HG02678 (cell line): ENCODE results near the gene MAP2K4.

Source experiments
- ATAC-seq: cut with Tn5 transposase; IDR thresholded peaks from one replicate; pipeline ENCODE4 v1.9.1; 2021; ENCODE audit warnings: mild to moderate bottlenecking, moderate library complexity; ENCODE audit not compliant: unreplicated experiment

The MAP2K4 gene

DNA sequence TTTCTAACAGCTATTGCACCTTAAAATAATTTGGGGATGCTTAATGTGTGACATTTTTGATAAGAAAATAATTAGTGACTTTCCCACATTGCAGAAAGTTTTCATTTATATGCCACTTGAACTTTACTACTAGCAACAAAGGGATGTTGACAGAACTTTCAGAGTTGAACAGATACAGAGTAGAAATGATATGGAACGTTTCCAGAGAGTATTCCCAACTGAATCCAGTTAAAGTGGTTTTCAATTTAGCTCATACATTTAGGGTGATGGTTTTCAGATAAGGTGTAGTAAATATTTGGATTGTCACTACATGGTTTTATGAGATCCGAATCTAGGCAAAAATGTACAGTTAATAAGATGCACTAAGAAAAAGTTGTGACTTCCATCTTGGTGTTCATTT, 17.3 kb downstream of the MAP2K4 start:
- ATAC-seq, result no peak

DNA sequence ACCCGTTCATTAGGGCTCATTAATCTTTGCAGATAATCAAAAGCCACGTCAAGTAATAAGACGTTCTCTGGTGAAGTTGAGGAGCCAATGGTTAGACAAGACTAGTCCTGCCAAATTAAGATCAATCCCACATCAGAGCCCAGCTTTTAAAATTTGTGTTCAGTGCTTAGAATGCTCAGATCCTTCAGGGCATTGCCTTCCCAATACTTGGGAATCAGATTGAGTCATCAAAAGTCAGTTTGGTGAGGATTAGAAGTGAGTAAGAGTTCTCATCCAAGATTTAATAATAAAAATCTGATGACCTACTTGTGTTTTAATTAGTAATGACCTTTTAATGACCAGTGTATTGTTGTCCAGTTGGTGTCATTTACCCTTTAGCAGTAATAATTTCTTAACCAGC, 19.8 kb downstream of the MAP2K4 start:
- no peak for ATAC-seq

DNA sequence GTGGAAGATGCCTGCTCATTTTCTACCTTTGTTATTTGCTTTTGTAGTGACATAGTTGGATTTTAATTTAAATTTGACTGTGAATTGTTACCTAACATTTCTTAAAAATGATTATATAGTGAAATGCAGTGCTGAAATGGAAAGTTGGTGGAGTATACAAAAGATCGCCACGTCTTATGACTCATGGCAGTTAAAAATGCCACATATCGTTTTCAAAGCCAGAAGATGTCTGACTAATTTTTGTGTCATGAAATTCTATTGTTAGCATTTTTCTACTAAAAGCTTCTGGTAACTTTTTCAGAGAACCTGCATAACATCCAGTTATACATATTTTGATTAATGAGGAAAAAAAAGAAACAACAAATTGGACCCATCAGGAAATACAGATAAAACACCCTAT, 20.6 kb downstream of the MAP2K4 start:
- no peak for ATAC-seq

DNA sequence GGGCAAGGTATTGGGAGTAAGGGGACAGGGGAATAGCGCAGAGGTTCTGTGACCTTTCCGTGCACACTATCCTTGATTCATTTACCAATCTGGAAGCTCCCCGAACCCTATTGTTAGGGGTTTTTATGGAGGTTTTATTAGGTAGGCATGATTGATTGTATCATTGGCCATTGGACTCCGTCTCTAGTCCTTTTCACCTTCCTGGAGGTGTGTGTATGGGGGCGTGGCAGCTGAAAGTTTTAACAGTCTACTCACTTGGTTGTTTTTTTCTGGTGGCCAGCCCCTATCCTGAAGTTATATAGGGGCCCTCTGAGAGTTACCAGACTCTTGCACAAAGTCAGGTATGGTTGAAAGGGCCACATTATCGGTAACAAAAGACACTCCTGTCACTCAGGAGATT, 23.0 kb downstream of the MAP2K4 start:
- no peak for ATAC-seq

DNA sequence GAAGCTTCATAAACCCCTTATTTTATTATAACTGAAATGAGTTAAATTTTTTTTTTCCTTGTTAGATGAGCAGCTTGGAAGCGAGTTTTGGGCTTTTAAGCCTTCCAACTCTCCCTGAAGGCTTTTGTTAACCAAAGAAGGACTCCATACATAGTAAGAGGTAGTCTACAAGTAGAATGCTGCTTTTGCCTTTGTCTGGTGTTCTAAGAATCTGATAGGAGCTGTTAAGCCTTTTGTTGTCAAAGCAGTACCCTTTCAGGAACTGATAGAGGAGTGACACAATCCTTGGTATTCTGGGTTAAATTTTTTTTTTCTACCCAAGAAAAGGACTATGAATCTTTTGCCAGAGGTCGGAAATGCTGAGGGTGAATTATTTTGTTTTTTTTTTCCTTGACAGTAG, 26.1 kb downstream of the MAP2K4 start:
- ATAC-seq, result no peak

DNA sequence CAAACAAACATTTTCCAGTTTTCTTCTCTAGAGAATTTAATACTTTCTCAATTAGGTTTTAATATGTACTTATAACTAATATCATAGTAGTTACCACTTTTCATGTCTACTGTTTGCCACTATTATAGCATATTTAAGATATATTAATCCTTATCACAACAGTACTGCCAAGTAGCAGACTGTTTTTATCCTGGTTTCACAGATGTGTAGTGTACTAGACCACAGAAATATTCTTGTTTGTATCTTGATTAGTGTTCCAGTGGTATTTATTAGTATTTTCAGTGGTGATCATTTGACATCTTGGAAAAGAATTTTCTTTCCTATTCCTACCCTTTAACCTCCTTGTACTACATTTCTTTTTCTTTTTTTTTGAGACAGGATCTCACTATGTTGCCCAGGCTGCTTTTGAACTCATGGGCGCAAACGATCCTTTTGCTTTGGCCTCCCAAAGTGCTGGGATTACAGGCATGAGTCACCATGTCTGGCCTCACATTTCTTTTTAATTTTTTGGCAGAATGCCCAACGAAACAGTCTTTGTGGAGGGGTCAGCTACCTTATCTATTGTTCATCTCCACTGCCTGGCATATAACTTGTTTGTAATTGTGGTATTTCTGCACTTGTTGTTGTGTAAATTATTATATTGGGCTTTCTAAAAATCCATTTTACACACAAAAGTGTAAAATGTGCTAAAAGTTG, 27.2 kb downstream of the MAP2K4 start:
- no peak for ATAC-seq

DNA sequence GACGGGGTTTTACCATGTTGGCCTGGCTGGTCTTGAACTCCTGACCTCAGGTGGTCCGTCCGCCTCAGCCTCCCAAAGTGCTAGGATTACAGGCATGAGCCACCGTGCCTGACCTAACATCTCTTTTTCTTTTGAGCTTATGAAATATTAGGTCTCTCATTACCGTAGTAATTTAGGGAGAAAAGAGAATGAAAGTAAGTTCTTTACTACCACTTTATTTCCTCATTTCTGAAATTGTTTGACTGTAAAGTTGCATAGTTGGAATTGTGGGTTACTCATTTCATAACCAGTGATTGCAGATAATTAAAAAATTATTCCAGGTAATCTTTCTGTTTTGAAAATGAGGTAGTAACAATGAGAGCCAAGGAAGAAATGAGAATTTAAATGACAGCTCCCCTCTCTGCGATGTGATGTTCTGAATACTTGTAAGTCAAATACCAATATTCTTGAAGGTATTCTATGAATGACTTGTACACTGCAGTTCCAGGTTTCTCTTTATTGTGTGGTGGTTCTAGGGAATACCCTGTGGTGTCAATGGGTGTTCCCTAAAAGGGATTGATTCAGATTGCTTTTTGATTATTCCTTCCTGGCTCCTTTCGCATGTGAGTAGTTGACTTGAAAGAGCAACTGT, 28.3 kb downstream of the MAP2K4 start:
- no peak for ATAC-seq

DNA sequence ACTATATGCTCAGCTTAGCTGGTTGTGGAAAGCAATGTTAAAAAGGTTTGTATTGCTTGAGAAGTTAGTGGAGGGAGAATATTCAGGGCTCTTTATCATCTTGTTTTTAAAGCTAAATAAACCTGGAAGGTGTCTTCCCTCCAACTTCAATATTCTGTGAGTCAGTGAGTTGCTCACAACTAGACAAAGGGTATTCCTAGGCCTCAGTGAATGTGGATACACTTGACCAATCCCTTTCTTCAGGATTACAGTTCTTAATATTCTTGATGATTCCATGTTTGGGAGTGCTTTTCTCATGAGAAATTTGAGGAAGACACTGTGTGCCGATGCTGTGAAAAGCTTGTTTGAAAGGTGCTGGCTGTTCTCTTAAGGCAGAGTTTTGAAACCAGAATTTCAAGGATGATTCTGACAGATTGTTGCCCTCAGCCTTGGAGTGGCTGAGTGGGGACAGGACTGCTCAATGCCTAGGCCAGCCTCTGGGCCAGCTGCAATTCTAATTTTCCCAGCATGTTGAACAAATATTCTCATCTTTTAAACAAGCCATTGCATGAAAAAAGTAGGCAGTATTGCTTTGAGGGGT, 30.1 kb downstream of the MAP2K4 start:
- no peak for ATAC-seq

DNA sequence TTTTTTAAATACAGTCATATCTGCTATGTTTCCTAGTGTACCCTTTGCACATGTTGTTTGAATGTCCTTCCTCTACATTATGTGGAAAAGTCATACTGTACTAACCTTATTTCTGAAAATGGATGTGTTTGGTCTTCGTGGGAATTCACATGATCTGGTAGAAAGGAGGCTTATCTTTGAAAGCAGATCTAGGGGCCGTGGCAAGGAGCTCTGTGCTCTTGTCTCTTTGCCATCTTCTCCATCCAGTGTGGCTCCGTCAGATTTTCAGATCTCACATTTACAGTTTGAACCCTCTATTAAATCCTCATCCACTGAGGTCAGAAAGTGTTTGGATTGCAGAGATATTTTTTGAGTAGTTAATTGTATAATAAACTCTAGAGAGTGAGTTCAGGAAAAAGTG, 32.9 kb downstream of the MAP2K4 start:
- no peak for ATAC-seq

DNA sequence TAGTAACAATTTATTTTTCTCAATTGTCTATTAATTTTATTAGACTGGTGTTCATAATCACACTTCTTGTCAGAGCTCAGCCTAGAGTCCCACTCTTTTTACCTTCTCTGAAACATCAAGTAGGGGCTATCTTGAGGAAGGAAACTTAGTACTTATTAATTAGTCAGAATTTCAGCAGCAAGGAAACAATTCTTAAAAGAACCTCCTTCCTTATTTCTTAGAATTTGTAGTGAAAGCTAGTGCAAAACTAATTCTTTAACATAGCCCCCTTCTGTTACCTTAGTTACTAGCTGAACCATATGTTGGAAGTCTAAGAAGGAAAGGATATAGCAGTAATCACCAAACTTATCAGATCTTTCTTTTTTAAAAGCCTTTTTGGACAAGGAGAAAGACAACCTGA, 35.2 kb downstream of the MAP2K4 start:
- ATAC-seq, result no peak

DNA sequence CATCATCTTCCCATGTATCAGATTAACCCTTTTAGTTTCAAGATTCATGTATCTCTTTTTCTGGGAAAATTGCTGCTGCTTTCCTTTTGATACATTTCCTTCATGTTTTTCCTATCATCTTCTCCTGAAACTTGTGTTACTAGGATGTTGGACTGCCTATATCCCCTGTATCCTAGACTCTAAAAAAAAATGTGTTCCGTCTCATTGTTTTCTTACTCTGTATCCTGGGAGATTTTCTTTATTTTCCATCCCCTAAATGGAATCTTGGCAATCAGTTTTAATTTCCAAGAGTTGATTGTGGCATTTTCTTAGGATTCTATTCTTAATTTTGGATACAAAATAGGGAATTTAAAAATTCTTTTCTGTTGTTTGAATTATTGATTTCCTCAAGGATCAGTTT, 36.8 kb downstream of the MAP2K4 start:
- no peak for ATAC-seq

DNA sequence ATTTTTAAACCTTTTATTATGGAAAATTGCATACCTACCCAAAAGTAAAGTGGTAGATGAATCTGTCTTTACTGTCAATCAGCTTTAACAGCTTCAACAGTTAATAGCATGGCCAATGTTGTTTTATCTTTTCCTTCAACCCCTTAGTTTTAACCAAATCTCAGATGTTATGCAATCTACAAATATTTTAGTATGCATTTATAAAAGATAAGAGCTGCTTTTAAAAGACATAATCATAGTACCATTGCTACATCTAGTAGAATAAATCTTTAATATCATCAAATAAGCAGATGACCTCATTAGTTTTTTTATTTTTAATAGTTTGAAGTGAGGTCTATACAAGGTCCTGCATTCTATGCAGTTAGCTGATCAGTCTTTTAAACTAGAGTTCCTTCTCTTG, 37.9 kb downstream of the MAP2K4 start:
- no peak for ATAC-seq

DNA sequence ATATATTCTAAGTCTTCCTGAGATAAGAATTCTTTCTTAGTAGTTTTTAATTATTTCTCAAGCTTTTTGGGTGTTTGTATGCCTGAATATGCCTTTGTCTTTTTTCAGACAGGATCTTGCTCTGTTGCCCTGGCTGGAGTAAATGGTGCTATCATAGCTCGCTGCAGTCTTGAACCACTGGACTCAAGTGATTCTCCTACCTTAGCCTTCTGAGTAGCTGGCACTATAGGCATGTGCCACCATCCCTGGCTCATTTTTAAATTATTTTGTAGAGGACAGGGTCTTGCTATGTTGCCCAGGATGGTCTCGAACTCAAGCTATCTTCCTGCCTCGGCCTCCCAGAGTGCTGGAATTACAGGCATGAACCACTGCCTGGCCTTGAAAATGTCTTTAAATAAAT, 41.6 kb downstream of the MAP2K4 start:
- ATAC-seq, result no peak

DNA sequence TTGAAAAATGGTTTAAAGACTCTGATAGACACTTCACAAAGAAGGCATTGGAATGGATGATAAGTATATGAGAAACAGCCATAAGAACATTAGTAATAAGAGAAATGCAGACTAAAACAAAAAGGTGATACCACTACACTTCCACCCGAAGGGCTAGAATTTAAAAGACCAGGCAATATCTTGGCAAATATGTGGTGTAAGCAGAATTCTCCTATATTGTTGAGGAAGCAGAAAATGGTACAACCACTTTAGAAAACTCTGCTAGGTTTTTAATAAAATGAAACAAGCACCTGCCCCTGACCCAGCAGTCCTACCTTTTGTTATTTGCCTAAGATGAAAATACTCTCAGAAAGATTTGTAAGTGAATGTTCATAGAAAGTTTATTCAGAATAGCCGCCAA, 43.7 kb downstream of the MAP2K4 start:
- ATAC-seq, result no peak

DNA sequence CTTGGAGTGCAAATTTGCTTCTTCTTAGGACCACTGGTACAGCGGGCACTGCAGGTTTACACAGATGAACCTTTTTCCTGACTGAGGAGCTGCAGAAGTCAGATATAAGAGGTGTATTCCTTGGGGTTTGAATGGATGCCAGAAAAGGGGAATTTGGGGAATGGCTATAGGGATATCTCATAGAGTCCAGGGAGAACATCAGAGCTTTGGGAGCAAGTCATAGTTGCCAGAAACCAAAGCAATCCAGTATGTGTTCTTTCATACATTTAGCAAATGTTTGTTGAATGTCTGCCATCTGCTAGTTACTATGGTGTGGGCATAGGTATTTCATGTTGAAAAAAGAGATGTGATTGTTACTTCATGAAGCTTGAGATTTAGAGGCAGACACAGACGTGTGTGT, 46.8 kb downstream of the MAP2K4 start:
- ATAC-seq, result no peak

DNA sequence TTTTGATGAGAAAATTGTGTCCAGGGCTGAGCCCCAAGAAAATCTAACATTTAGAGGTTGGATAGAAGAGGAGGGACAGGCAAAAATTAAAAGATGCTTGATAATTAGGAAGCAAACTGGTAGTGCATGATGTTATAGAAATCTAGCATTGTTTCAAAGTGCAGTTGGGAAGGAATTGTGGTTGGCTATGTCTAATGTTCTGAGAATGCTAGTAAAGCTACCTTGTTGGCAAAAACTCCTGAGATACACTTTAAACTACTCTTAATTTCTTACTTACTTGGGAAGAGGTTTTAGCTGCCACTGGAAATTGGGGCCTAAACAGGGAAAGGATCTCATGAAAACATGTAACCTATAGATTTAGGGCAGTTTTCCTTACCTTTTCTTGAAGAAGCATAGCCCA, 48.3 kb downstream of the MAP2K4 start:
- ATAC-seq, result no peak

DNA sequence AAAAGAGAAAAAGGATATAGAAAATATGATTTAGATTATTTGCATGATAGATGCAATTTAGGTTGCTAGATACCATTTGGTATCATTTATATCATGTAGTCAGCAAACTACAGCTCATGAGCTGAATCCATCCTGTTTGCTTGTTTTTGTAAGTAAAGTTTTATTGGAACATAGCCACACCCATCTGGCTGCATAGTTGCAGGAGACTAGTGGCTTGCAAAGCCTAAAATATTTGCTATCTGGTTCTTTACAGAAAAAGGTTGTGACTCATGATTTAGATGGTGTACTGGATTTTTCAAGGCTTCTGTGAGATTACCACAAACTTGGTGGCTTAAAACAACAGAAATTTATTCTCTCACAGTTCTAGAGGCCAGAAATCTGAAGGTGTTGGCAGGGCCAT, 49.9 kb downstream of the MAP2K4 start:
- no peak for ATAC-seq

DNA sequence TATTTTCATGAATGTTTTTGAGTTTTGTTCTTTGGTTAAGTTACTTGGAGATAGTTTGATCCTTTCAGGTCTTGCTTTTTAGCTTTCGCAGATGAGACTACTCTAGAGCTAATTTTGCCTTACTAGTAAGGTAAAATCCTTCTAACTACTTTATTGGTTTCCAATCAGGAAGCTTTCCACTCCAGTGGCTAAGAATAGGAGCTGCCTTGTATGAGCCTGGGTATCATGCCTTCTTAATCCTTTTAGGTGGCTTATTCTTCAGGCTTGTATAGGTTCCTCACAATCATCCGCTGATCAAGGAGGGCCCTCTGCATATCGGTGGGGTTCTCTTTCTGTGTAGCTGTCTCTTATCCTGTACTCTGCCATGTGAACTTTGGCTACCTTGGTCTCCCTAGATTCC, 53.7 kb downstream of the MAP2K4 start:
- ATAC-seq, result no peak

DNA sequence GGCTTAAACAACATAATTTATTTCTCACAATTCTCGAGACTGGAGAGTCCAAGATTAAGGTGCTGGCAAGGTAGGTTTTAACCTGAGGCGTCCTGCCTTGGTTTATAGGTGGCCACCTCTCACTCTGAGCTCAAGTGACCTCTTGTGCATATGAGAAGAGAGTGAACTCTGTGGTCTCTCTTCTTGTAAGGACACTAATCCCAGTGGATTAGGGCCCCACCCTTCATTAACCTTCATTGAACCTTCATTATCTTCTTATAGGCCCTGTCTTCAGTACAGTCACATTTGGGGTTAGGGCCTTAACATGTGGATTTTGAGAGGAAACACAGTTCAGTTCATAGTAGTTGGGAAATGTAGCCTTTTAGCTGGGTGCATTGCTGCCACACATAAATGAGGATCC, 57.1 kb downstream of the MAP2K4 start:
- ATAC-seq, result no peak

DNA sequence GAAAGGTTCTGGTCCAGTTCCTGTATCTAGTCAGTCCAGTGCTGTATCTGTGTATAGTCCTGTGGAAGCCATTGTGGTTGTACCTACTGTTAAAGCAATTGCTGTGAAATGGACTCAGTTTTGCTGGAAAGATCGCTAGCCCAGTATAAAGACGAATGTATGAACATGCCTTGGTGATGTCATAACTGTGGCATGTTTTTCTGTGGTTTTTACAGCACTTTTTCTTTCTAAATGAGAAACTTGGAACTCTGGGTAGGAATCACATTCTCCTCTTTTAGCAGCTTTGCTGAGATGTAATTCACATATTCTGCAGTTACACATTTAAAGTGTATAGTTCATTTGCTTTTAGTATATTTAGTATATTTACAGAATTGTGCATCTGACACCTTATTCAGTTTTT, 58.1 kb downstream of the MAP2K4 start:
- ATAC-seq, result no peak

DNA sequence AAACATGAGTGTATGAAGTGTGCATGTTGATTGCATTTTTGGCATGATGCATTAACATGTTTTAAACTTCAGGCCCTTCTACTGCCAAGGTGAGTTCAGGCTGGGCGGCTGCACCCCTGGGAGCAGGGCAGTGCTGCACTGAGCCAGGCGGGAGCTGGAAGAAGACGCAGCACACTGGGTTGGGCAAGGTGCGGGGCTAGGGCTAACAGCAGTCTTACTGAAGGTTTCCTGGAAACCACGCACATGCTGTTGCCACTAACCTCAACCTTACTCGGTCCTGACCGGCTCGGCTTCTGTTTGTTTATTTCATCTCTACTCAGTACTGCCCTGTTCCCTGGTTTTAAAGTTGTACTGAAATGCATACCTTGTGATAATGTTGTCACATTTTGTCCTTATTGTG, 61.0 kb downstream of the MAP2K4 start:
- no peak for ATAC-seq

DNA sequence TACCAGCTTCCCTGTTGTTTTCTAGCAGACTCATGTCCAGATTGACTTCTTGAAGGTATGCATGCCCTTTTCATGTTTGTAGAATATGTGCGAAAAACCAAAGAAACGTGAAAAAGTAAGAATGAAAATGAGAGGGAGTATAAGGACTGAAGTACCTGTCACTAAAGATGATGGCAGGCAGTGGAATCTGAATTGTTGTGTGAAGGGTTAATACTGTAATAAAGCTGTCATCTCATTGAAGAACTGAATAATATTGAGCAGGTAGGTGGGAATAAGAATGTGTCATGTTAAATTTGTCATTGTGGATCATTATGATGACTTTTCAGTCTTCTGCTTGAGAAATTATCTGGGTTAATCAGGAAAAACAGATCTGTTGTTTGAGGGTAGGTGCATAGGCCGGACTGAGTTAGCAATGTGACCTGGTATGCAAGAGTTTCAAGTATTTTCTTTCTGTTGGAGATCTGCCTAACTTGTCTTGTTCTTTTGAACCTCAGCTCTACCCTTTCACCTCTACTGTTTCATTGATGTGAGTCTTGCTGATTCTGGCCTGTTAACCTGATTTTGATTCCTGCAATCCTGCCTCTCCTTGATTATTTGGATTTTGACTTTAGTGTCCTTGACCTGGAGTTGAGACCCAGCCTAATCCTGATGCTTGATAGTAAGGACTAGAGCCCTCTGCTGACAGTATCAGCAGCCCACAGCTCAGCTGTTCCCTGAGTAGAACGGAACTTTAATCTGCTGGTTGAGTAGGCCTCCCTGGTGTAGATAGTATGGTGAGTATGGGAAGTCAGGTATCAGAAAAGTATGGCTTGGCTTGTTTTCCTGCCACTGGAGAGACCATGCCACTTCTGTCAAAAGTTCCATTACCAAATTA, 64.6 kb downstream of the MAP2K4 start:
- no peak for ATAC-seq
